ENCODE data around the gene CYP2J2. TPM values are rescaled to one million over a fixed set of nuclear protein-coding genes. Genes with fewer than 3 reads are reported as not detected.

The CYP2J2 gene
- total RNA-seq, 2 experiments from 2014 or later, result not detected

Small RNA genes within 50 kb of the gene (small RNA-seq; reads per million reads assigned to genes)
- gene RN7SL475P, result not detected

Other genes starting within 250 kb of the CYP2J2 start
- gene HOOK1, start 111.8 kb downstream of the CYP2J2 start, total RNA-seq (2014; rRNA removed; shearing (Covaris generic)), result not detected in 2 replicates
- gene HOOK1, start 111.8 kb downstream of the CYP2J2 start, total RNA-seq (2022), result not detected in 2 replicates
- not detected in 2 replicates for gene C1orf87, start 147.0 kb upstream of the CYP2J2 start, total RNA-seq (2014; rRNA removed; shearing (Covaris generic))
- not detected in 2 replicates for gene C1orf87, start 147.0 kb upstream of the CYP2J2 start, total RNA-seq (2022)

All from OCI-LY7 (cell line).